C4-2B (cell line): ENCODE measurements around the gene BARHL1.

ENCODE experiments used
- H3K27ac ChIP-seq: fragments of 450-650 bp; 2 replicates; pipeline ENCODE4 v1.5.1; 2017
- CTCF ChIP-seq: fragments of 450-650 bp; conservative IDR thresholded peaks from 2 replicates; pipeline ENCODE4 v1.5.1; 2017; ENCODE audit warnings: mild to moderate bottlenecking
- ZFX ChIP-seq: fragments of 450-650 bp; IDR thresholded peaks from 2 replicates; pipeline ENCODE4 v1.6.1; 2017

The BARHL1 gene

GRCh38 chr9:132572921-132573320, 9.5 kb upstream of the BARHL1 start:
- no peak overlapping the region for H3K27ac ChIP-seq
- no peak for TF ChIP-seq CTCF
- no peak for TF ChIP-seq ZFX

GRCh38 chr9:132575005-132575609, 7.3 kb upstream of the BARHL1 start:
- no peak overlapping the region for H3K27ac ChIP-seq
- peak; percentile 92 for TF ChIP-seq CTCF
- no peak for TF ChIP-seq ZFX

GRCh38 chr9:132575811-132576210, 6.6 kb upstream of the BARHL1 start:
- no peak overlapping the region for H3K27ac ChIP-seq
- TF ChIP-seq ZFX, result no peak
- no peak for TF ChIP-seq CTCF

- no peak overlapping the region for H3K27ac ChIP-seq
- TF ChIP-seq CTCF, result no peak
- TF ChIP-seq ZFX, result no peak
Measured at GRCh38 chr9:132577119-132577518, 5.3 kb upstream of the BARHL1 start.

GRCh38 chr9:132578367-132578932, 4.0 kb upstream of the BARHL1 start:
- TF ChIP-seq CTCF (no peak), ZFX (no peak)
- no peak overlapping the region for H3K27ac ChIP-seq

- TF ChIP-seq CTCF (no peak), ZFX (no peak)
Measured at GRCh38 chr9:132579427-132579798, 3.0 kb upstream of the BARHL1 start.

GRCh38 chr9:132582786-132583583, 579 bp downstream of the BARHL1 start:
- TF ChIP-seq ZFX, result no peak
- no peak for TF ChIP-seq CTCF
- no peak overlapping the region for H3K27ac ChIP-seq

More at GRCh38 chr9:132579427-132579798, 3.0 kb upstream of the BARHL1 start:
- no peak overlapping the region for H3K27ac ChIP-seq
